HG03571 (cell line): ENCODE measurements around the gene GTF2A2.

Experiments
- ATAC-seq: cut with Tn5 transposase; IDR thresholded peaks from one replicate; pipeline ENCODE4 v1.9.1; 2021; ENCODE audit not compliant: unreplicated experiment

The GTF2A2 gene

GRCh38 chr15:59609730-59610712 lies 47.3 kb downstream of the GTF2A2 start:
- ATAC-seq: no peak

DNA sequence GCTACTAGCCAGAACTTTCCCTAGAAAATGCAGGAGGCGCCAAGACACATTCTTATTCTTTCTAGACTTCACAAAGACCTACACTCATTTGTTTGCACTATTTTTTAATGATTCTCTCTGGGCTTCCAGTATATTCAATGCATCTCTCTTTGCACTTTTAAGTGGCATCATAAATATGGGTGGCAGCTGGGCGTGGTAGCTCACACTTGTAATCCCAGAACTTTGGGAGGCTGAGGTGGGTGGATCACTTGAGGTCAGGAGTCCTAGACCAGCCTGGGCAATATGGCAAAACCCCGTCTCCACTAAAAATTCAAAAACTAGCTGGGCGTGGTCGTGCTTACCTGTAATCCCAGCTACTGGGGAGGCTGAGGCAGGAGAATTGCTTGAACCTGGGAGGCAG lies 51.3 kb downstream of the GTF2A2 start:
- ATAC-seq: no peak

GRCh38 chr15:59598461-59598860 lies 58.9 kb downstream of the GTF2A2 start:
- ATAC-seq: no peak

DNA sequence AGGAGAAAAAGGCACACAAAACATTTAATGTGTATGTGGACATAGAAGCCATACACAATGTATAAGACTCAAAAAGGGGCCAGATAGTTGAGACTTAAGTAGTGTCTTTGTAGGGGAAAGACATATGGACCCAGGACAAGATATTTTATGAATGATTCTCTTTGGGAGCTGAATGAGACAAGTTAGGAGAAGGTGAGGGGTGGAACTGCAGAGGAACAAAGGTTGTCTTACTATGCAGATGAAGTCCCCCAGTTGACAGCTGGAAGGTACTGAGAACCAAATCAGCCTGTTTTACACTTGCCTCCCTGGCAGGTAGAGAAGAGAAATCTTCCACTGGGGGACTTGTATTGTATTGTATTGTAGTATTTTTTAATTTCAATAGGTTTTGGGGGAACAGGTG lies 60.7 kb downstream of the GTF2A2 start:
- ATAC-seq: no peak

DNA sequence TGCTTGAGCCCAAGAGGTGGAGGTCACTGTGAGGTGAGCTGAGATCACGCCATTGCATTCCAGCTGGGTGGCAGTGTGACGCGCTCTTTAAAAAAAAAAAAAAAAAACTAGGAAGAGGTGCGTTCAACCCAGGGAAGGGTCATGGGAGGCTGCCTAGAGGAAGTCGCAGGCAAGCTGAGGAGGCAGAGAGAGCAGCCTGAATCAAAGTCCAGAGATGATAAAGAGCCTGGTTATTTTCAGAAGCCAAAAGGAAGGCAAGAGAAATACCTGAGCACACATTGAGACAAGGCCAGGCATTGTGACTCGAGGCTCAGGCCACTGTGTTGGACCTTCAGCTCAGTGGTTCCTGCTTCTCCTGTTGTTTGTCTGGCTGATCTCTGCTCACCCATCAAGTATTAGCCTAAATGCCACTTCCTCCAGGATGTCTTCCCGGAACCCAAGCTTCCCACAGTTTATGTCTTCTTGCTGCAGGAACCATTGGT lies 61.8 kb downstream of the GTF2A2 start:
- no peak for ATAC-seq

GRCh38 chr15:59594991-59595390 lies 62.3 kb downstream of the GTF2A2 start:
- no peak for ATAC-seq

- ATAC-seq: no peak
These were observed 62.8 kb downstream of the GTF2A2 start for GRCh38 chr15:59594493-59594942.

GRCh38 chr15:59591356-59591755 lies 66.0 kb downstream of the GTF2A2 start:
- no peak for ATAC-seq

DNA sequence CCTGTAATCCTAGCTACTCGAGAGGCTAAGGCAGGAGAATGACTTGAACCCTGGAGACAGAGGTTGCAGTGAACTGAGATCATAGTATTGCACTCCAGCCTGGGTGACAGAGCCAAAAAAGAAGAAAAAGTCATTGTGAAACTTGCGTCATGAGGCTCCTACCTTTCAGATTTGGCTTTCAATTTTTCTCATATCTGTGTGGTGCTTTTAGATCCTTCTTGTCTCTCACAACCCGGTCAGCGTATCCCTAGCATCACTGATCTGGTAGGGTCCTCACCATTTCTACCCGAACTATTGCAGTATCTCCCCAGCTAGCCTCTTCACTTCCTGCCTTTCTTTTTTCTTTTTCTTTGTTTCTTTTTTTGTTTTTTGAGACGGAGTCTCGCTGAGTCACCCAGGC lies 67.3 kb downstream of the GTF2A2 start:
- ATAC-seq: no peak
